H1 (cell line): ENCODE data around the gene GRM1. TPM values are rescaled to one million over a fixed set of nuclear protein-coding genes. Genes with fewer than 3 reads are reported as not detected.

Experiments used
- CTCF ChIA-PET: fragments of 300-600 bp; sonication (Branson Sonifier 250); formaldehyde crosslinking; loops from one replicate; lab custom pipeline; 2021; ENCODE audit not compliant: partially characterized antibody; lab: Charles Lee
- POLR2A ChIA-PET: fragments of 300-600 bp; sonication (Branson Sonifier 250); formaldehyde crosslinking; loops from one replicate; lab custom pipeline; 2021; ENCODE audit warnings: inconsistent platforms; ENCODE audit not compliant: partially characterized antibody; lab: Charles Lee
- DNase-seq, 2 experiments: peaks; one replicate each; pipeline versions ENCODE4 v3.0.0 to v3.0.0-alpha.2; 2010 to 2022; ENCODE audit warnings: low spot score in 2 of 2, low read depth in 1 of 2, mixed read lengths in 1 of 2
- FAIRE-seq: peaks from 2 replicates; lab custom pipeline; 2011; peaks lifted over from hg19 to GRCh38; lab: Jason Lieb, UNC
- H2AFZ ChIP-seq: 2 replicates; pipeline ENCODE4 v1.8.1; 2012; ENCODE audit warnings: low read length, inconsistent platforms
- H2AK5ac ChIP-seq: 2 replicates; pipeline ENCODE4 v1.6.1; 2013; ENCODE audit warnings: low read depth, low read length
- H2BK120ac ChIP-seq: replicated peaks from 2 replicates; pipeline ENCODE3; 2013; ENCODE audit warnings: low read depth, low read length, inconsistent platforms
- H2BK12ac ChIP-seq: 2 replicates; pipeline ENCODE4 v1.6.1; 2013; ENCODE audit warnings: low read depth, low read length
- H2BK15ac ChIP-seq: 2 replicates; pipeline ENCODE4 v1.6.1; 2013; ENCODE audit warnings: low read length
- H2BK20ac ChIP-seq: 2 replicates; pipeline ENCODE4 v1.6.1; 2013; ENCODE audit warnings: low read length
- H2BK5ac ChIP-seq: 2 replicates; pipeline ENCODE4 v1.6.1; 2013; ENCODE audit warnings: low read depth, low read length
- H3K14ac ChIP-seq: 2 replicates; pipeline ENCODE4 v1.6.1; 2013; ENCODE audit warnings: inconsistent platforms; ENCODE audit not compliant: insufficient read length
- H3K18ac ChIP-seq: 2 replicates; pipeline ENCODE4 v1.6.1; 2013; ENCODE audit warnings: low read length; ENCODE audit errors: extremely low read depth
- H3K23ac ChIP-seq: 2 replicates; pipeline ENCODE4 v1.6.1; 2013; ENCODE audit warnings: inconsistent platforms; ENCODE audit not compliant: insufficient read length
- H3K23me2 ChIP-seq: 2 replicates; pipeline ENCODE4 v1.6.1; 2013; ENCODE audit warnings: low read depth, low read length
- H3K27ac ChIP-seq: 2 replicates; pipeline ENCODE4 v1.6.1; 2011; ENCODE audit warnings: low read depth, low read length, inconsistent platforms
- H3K27me3 ChIP-seq, 4 experiments: replicated peaks in 1 of 4; 1 replicate in 1 of 4; 2 replicates in 3 of 4; pipeline versions ENCODE4 v1.6.1 to v1.8.1; 2011 to 2013; ENCODE audit warnings: low read length in 3 of 4, mild to moderate bottlenecking in 3 of 4, inconsistent platforms in 2 of 4, mixed read lengths in 2 of 4, moderate library complexity in 1 of 4; ENCODE audit not compliant: control insufficient read depth in 3 of 4, insufficient read depth in 3 of 4; ENCODE audit errors: extremely low read depth in 1 of 4
- H3K36me3 ChIP-seq, 4 experiments: 2 replicates each; pipeline versions ENCODE4 v1.6.1 to v1.8.1; 2011 to 2013; ENCODE audit warnings: mild to moderate bottlenecking in 4 of 4, low read length in 3 of 4, moderate library complexity in 2 of 4, control low read depth in 1 of 4, inconsistent platforms in 1 of 4; ENCODE audit not compliant: insufficient read depth in 4 of 4, control insufficient read depth in 2 of 4
- H3K4ac ChIP-seq: replicated peaks from 2 replicates; pipeline ENCODE3; 2013; ENCODE audit warnings: low read length, low read depth, mixed read lengths, inconsistent platforms; ENCODE audit not compliant: insufficient read length
- H3K4me1 ChIP-seq, 4 experiments: replicated peaks in 1 of 4; 1 replicate in 1 of 4; 2 replicates in 3 of 4; pipeline versions ENCODE4 v1.6.1 to v1.8.1; 2011 to 2013; ENCODE audit warnings: low read length in 3 of 4, inconsistent platforms in 2 of 4, mixed read lengths in 1 of 4; ENCODE audit not compliant: insufficient read depth in 4 of 4, control insufficient read depth in 3 of 4
- H3K4me2 ChIP-seq, 2 experiments: 2 replicates each; pipeline versions ENCODE4 v1.6.1 to v1.8.1; 2011 to 2013; ENCODE audit warnings: low read depth in 2 of 2, low read length in 2 of 2, control low read depth in 1 of 2, inconsistent platforms in 1 of 2, mild to moderate bottlenecking in 1 of 2; ENCODE audit not compliant: insufficient read depth in 1 of 2
- H3K4me3 ChIP-seq, 4 experiments: fragments of 200-600, 300-600 bp in 1 of 4; sonication (generic), shearing (Covaris generic), sonication (Bioruptor Twin) in 1 of 4; 2 replicates each; pipeline versions ENCODE4 v1.5.1 to v1.8.1; 2011 to 2016; ENCODE audit warnings: low read length in 4 of 4, low read depth in 3 of 4, control low read depth in 2 of 4, inconsistent platforms in 2 of 4, mild to moderate bottlenecking in 2 of 4, mixed read lengths in 1 of 4, moderate library complexity in 1 of 4; ENCODE audit not compliant: insufficient read depth in 2 of 4; ENCODE audit errors: extremely low read depth in 1 of 4
- H3K56ac ChIP-seq: replicated peaks from 2 replicates; pipeline ENCODE3; 2013; ENCODE audit warnings: low read depth, mild to moderate bottlenecking, mixed read lengths, low read length, inconsistent platforms; ENCODE audit not compliant: insufficient read length
- H3K79me1 ChIP-seq: 2 replicates; pipeline ENCODE4 v1.6.1; 2013; ENCODE audit warnings: low read depth, low read length, control low read depth
- H3K79me2 ChIP-seq, 2 experiments: 2 replicates each; pipeline versions ENCODE4 v1.6.1 to v1.8.1; 2012 to 2013; ENCODE audit warnings: low read length in 2 of 2, mild to moderate bottlenecking in 2 of 2, inconsistent platforms in 1 of 2; ENCODE audit not compliant: insufficient read depth in 2 of 2, control insufficient read depth in 1 of 2
- H3K9ac ChIP-seq, 4 experiments: replicated peaks in 1 of 4; 1 replicate in 1 of 4; 2 replicates in 3 of 4; pipeline versions ENCODE4 v1.6.1 to v1.8.1; 2011 to 2013; ENCODE audit warnings: low read depth in 3 of 4, low read length in 3 of 4, control low read depth in 2 of 4, mild to moderate bottlenecking in 2 of 4, moderate library complexity in 2 of 4, inconsistent platforms in 1 of 4; ENCODE audit errors: extremely low read depth in 1 of 4
- H3K9me3 ChIP-seq, 2 experiments: 2 replicates each; pipeline versions ENCODE4 v1.6.1 to v1.8.1; 2012 to 2013; ENCODE audit warnings: mild to moderate bottlenecking in 2 of 2, moderate library complexity in 2 of 2, control low read depth in 1 of 2, inconsistent platforms in 1 of 2, low read depth in 1 of 2, low read length in 1 of 2, mixed read lengths in 1 of 2; ENCODE audit not compliant: insufficient read depth in 2 of 2
- H4K20me1 ChIP-seq, 2 experiments: replicated peaks in 1 of 2; 2 replicates each; pipeline versions ENCODE3 to v1.8.1; 2011 to 2013; ENCODE audit warnings: inconsistent platforms in 2 of 2, low read length in 2 of 2, mild to moderate bottlenecking in 1 of 2; ENCODE audit not compliant: insufficient read depth in 2 of 2, control insufficient read depth in 1 of 2
- H4K5ac ChIP-seq: 2 replicates; pipeline ENCODE4 v1.6.1; 2013; ENCODE audit warnings: low read length, low read depth, mixed read lengths, inconsistent platforms; ENCODE audit not compliant: insufficient read length
- H4K8ac ChIP-seq: 2 replicates; pipeline ENCODE4 v1.8.0; 2013; ENCODE audit warnings: mild to moderate bottlenecking, moderate library complexity, low read length, inconsistent platforms; ENCODE audit not compliant: insufficient read depth; ENCODE audit errors: extremely low read depth
- H4K91ac ChIP-seq: replicated peaks from 2 replicates; pipeline ENCODE3; 2013; ENCODE audit warnings: low read length, mixed read lengths, inconsistent platforms; ENCODE audit not compliant: insufficient read length
- ATF3 ChIP-seq: IDR thresholded peaks from 2 replicates; pipeline ENCODE4 v1.6.1; 2011; ENCODE audit warnings: low read depth, mild to moderate bottlenecking, low read length; ENCODE audit not compliant: insufficient read depth
- CBX5 ChIP-seq: fragments of 300-800, 300-1000 bp; sonication (generic); IDR thresholded peaks from 2 replicates; pipeline ENCODE4 v1.7.1; 2016; ENCODE audit warnings: antibody characterized with exemption, low read length, low read depth
- FOSL1 ChIP-seq: IDR thresholded peaks from 2 replicates; pipeline ENCODE4 v1.6.1; 2011; ENCODE audit warnings: mild to moderate bottlenecking, low read depth, low read length, moderate library complexity; ENCODE audit not compliant: insufficient read depth
- GABPA ChIP-seq: IDR thresholded peaks from 2 replicates; pipeline ENCODE4 v1.6.1; 2011; ENCODE audit warnings: mild to moderate bottlenecking, low read length, moderate library complexity, borderline replicate concordance; ENCODE audit not compliant: insufficient read depth
- HDAC2 ChIP-seq, 2 experiments: fragments of 300-600 bp in 1 of 2; sonication (generic) in 1 of 2; IDR thresholded peaks; 2 replicates each; pipeline ENCODE4 v1.6.1; 2011 to 2012; ENCODE audit warnings: low read depth in 2 of 2, low read length in 2 of 2, mild to moderate bottlenecking in 2 of 2, moderate library complexity in 2 of 2, borderline replicate concordance in 1 of 2, inconsistent platforms in 1 of 2
- HDAC6 ChIP-seq: IDR thresholded peaks from one replicate; pipeline ENCODE4 v1.7.1; 2012; ENCODE audit warnings: low read depth, mild to moderate bottlenecking, inconsistent platforms, low read length, moderate library complexity
- NANOG ChIP-seq: IDR thresholded peaks from 2 replicates; pipeline ENCODE4 v1.6.1; 2011; ENCODE audit warnings: low read length, low read depth, mild to moderate bottlenecking, inconsistent platforms; ENCODE audit not compliant: insufficient read depth, poor library complexity, severe bottlenecking
- POLR2AphosphoS5 ChIP-seq: IDR thresholded peaks from 2 replicates; pipeline ENCODE4 v1.6.1; 2011; ENCODE audit warnings: low read depth, low read length
- SIRT6 ChIP-seq: IDR thresholded peaks from one replicate; pipeline ENCODE4 v1.7.1; 2012; ENCODE audit warnings: low read length, inconsistent platforms
- SP4 ChIP-seq: IDR thresholded peaks from 2 replicates; pipeline ENCODE4 v1.6.1; 2012; ENCODE audit warnings: low read length, inconsistent platforms
- SUZ12 ChIP-seq: fragments of 200-600 bp; sonication (generic); IDR thresholded peaks from 2 replicates; pipeline ENCODE4 v1.6.1; 2012; ENCODE audit warnings: mild to moderate bottlenecking, inconsistent platforms, low read length, moderate library complexity, mixed read lengths
- USF2 ChIP-seq: IDR thresholded peaks from 2 replicates; pipeline ENCODE4 v1.6.1; 2011; ENCODE audit warnings: low read length, improper control_type of control experiment
- WGBS, 2 experiments: shearing (Covaris generic) in 1 of 2; methylation state at CpG; one replicate each; pipeline versions ENCODE4 v1.1.6 to v1.1.7; 2013 to 2015; ENCODE audit warnings: low lambda C conversion rate in 2 of 2, mixed read lengths in 2 of 2, inconsistent platforms in 1 of 2, low coverage in 1 of 2, missing lambda C conversion rate in 1 of 2; ENCODE audit not compliant: insufficient replicate concordance in 2 of 2, insufficient coverage in 1 of 2, insufficient read length in 1 of 2; ENCODE audit errors: extremely low coverage in 1 of 2, missing lambda C conversion rate in 1 of 2; 5-methylcytosine and 5-hydroxymethylcytosine counted together
- polyA plus RNA-seq, 7 experiments: library from polyadenylated mRNA; depleted of rRNA in 3 of 7; stranded (reverse) in 5 of 7; unstranded in 2 of 7; fragments of >200 nt in 5 of 7; fragments of 200-250 nt in 2 of 7; gene quantifications; 1 replicate in 5 of 7; 2 replicates in 1 of 7; 4 replicates in 1 of 7; pipeline versions ENCODE4 v1.2.1 to v1.2.3, GENCODE V29; 2011 to 2013; ENCODE audit warnings: missing spikeins in 2 of 7, mixed read lengths in 2 of 7
- total RNA-seq: library from RNA; stranded (reverse); fragmentation: NEBNext Ultra II Directional; extraction: Animal tissue kit (Norgen Biotek cat#: 25700); gene quantifications from 2 replicates; pipeline ENCODE4 v1.2.1, GENCODE V29; 2021

The GRM1 gene
- total and polyA plus RNA-seq, 2 of the 8 experiments (the other 6 are each of a cell fraction or from before 2014, with no cell fraction given) = 0.15 to 1.3 TPM

- no peak overlapping the region for H2BK15ac ChIP-seq
- no peak overlapping the region for H4K5ac ChIP-seq
- H3K4ac ChIP-seq = no peak overlapping the region
- 88% methylated on average over 6 of the region's 6 CpGs; no CpG with 5 or more reads in 1 of the 2 experiments for WGBS, 2 experiments
- no peak overlapping the region for H3K14ac ChIP-seq
- H2BK20ac ChIP-seq = no peak overlapping the region
- no peak overlapping the region for H3K18ac ChIP-seq
- no peak overlapping the region for H3K4me2 ChIP-seq
- no peak overlapping the region for H2BK120ac ChIP-seq
- H3K9me3 ChIP-seq = no peaks in the 10 kb centered on the region
- H3K79me1 ChIP-seq = no peaks in the 10 kb centered on the region
- H3K79me2 ChIP-seq = no peaks in the 10 kb centered on the region
- no peak overlapping the region for H3K56ac ChIP-seq
- no peak overlapping the region for H4K8ac ChIP-seq
- CTCF ChIA-PET = interaction anchor here (1.2 to 1.6 kb wide), 2 partner anchors 9 to 14 kb away, joined by 3 to 5 read pairs; no protein-coding TSS in a partner anchor
- no peak for DNase-seq
- H4K20me1 ChIP-seq = no peaks in the 10 kb centered on the region
- H2BK12ac ChIP-seq = no peak overlapping the region
- no peak overlapping the region for H2AK5ac ChIP-seq
- no peaks in the 10 kb centered on the region for H3K27me3 ChIP-seq
- no peak overlapping the region for H2AFZ ChIP-seq
- no peak overlapping the region for H2BK5ac ChIP-seq
- H3K27ac ChIP-seq = no peak overlapping the region
- H3K4me3 ChIP-seq = no peak overlapping the region
- POLR2A ChIA-PET = no interaction called here
- no peaks in the 10 kb centered on the region for H3K36me3 ChIP-seq
- no peaks in the 10 kb centered on the region for H3K4me1 ChIP-seq
- H3K23ac ChIP-seq = no peak overlapping the region
- FAIRE-seq = no peak
- H3K23me2 ChIP-seq = no peaks in the 10 kb centered on the region; the same call in 1 of the 2 replicates
- no peak overlapping the region for H4K91ac ChIP-seq
- H3K9ac ChIP-seq = no peak overlapping the region
- TF ChIP-seq CBX5 = no peak
- TF ChIP-seq GABPA = no peak
- TF ChIP-seq POLR2AphosphoS5 = no peak
- TF ChIP-seq FOSL1 = no peak
- no peak for TF ChIP-seq SIRT6
- no peak for TF ChIP-seq USF2
- no peak for TF ChIP-seq NANOG
- TF ChIP-seq SUZ12 = no peak
- no peak for TF ChIP-seq HDAC2 (IDR thresholded peaks at IDR 0.05; ENCODE audit: borderline replicate concordance in 1 of 2, low read depth in 2 of 2, low read length in 2 of 2)
- no peak for TF ChIP-seq HDAC6
- TF ChIP-seq ATF3 = no peak
- TF ChIP-seq SP4 = no peak
These were observed 27.6 kb downstream of the GRM1 start for GRCh38 chr6:146056506-146056905.
